ENCODE results near the gene RBM7.

The RBM7 gene

DNA sequence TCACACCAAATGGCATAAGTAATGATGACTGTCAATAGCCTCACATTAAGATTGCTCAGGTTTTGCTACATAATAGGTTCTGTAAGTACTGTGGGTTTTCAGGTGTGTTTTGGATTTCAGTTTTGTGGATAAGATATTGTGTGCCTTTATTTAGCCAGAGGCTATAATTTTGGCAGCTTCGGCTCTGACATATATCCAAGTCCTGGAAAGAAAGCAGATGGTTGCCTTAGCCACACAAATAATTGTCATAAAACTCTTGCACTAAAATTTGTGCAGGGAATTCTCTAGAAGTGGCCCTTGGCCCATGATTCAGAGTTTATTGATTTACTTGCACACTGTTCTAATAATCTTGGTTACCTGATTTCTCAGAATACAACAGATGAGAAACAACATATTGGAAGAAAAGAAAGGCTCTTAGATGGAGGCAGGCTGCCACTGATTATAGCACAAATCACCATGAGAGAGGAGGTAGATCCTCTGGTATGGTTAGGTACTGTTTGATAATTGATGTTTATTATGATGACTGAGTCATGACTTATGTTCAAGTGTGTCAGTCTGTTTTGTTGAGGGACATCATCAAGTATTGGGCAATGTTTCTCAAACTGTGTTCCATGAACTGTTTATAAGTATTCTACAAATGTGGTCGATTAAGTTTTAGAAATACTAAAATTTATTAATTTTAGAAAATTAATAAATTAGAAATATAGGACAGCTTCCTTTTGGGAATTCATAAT is 48.5 kb downstream of the RBM7 start:
- DNase-seq (ENCODE audit: low spot score), result peak; percentile 51

- peak; percentile 91 for DNase-seq (ENCODE audit: low spot score)
These were observed 49.4 kb downstream of the RBM7 start for GRCh38 chr11:114449845-114450244.

- no peak for DNase-seq (ENCODE audit: low spot score)
These were observed 51.9 kb downstream of the RBM7 start for GRCh38 chr11:114452399-114452798.

Data from hematopoietic multipotent progenitor cell treated with erythropoietin and hydrocortisone succinate and interleukin-3 and kit ligand, for 15 days (in vitro differentiated cells).